ENCODE measurements around the gene LHX1.

Gene LHX1

GRCh38 chr17:36939802-36940312 is 2.6 kb downstream of the LHX1 start:
- DNase-seq: no peak

GRCh38 chr17:36940313-36941264 is 3.3 kb downstream of the LHX1 start:
- DNase-seq: no peak

GRCh38 chr17:36941265-36942010 is 4.2 kb downstream of the LHX1 start:
- no peak for DNase-seq

GRCh38 chr17:36942019-36942599 is 4.8 kb downstream of the LHX1 start:
- DNase-seq: no peak

- DNase-seq: no peak
Measured at GRCh38 chr17:36942631-36943125, 5.4 kb downstream of the LHX1 start.

- DNase-seq: no peak
Measured at GRCh38 chr17:36943250-36944191, 6.2 kb downstream of the LHX1 start.

GRCh38 chr17:36944553-36944952 is 7.3 kb downstream of the LHX1 start:
- DNase-seq: no peak

GRCh38 chr17:36945140-36945539 is 7.9 kb downstream of the LHX1 start:
- no peak for DNase-seq

- no peak for DNase-seq
Measured at GRCh38 chr17:36945959-36946725, 8.9 kb downstream of the LHX1 start.

- DNase-seq: no peak
Measured at GRCh38 chr17:36946726-36947091, 9.4 kb downstream of the LHX1 start.

- DNase-seq: no peak
Measured at GRCh38 chr17:36947922-36948716, 10.8 kb downstream of the LHX1 start.

- peak; percentile 95 for DNase-seq
Measured at GRCh38 chr17:36948717-36949460, 11.6 kb downstream of the LHX1 start, which contains the start of gene AATF. TSS of gene AATF (plus strand) at chr17:36948954. CDS start at chr17:36949126, 172 bp downstream.

- DNase-seq: no peak
Measured at GRCh38 chr17:36949461-36949927, 12.2 kb downstream of the LHX1 start.

- DNase-seq: no peak
Measured at GRCh38 chr17:36950027-36950426, 12.8 kb downstream of the LHX1 start.

GRCh38 chr17:36951084-36951789 is 14.0 kb downstream of the LHX1 start:
- DNase-seq: no peak

- no peak for DNase-seq
Measured at GRCh38 chr17:36971508-36971907, 34.2 kb downstream of the LHX1 start.

GRCh38 chr17:36972186-36972700 is 35.0 kb downstream of the LHX1 start:
- DNase-seq: no peak

GRCh38 chr17:36972905-36973304 is 35.6 kb downstream of the LHX1 start:
- DNase-seq: no peak

Measured in CD4-positive, alpha-beta T cell treated with Interleukin-4 for 4 hours (primary cell).